Chondrocyte (in vitro differentiated cells): ENCODE measurements around the gene LGALS3. TPM values are rescaled to one million over a fixed set of nuclear protein-coding genes. Genes with fewer than 3 reads are reported as not detected.

ENCODE experiments used
- DNase-seq: peaks from one replicate; pipeline ENCODE4 v3.0.0; 2021; ENCODE audit warnings: mixed read lengths, low spot score
- H3K27ac Mint-ChIP-seq: one replicate; pipeline ENCODE4 v1.8.0; 2021; ENCODE audit warnings: mild to moderate bottlenecking, moderate library complexity, mixed read lengths; ENCODE audit not compliant: unreplicated experiment
- H3K27me3 Mint-ChIP-seq: 2 replicates; pipeline ENCODE4 v1.8.0; 2021; ENCODE audit warnings: low read depth, mixed read lengths
- H3K36me3 Mint-ChIP-seq: 2 replicates; pipeline ENCODE4 v1.8.0; 2021; ENCODE audit warnings: low read depth, mixed read lengths
- H3K4me1 Mint-ChIP-seq: 2 replicates; pipeline ENCODE4 v1.8.0; 2021; ENCODE audit warnings: low read depth, mild to moderate bottlenecking, mixed read lengths
- H3K4me3 Mint-ChIP-seq: one replicate; pipeline ENCODE4 v1.8.0; 2021; ENCODE audit warnings: mild to moderate bottlenecking, moderate library complexity, mixed read lengths; ENCODE audit not compliant: unreplicated experiment
- H3K9me3 Mint-ChIP-seq: 2 replicates; pipeline ENCODE4 v1.8.0; 2021; ENCODE audit warnings: low read depth, mixed read lengths
- total RNA-seq: library from RNA; stranded (reverse); gene quantifications from 3 replicates; pipeline ENCODE4 v1.2.1, GENCODE V29; 2021
- TF ChIP-seq, protein P1 (sequence below): fragments of 200-600 bp; sonication (generic); IDR thresholded peaks from 2 replicates; pipeline ENCODE4 v1.5.0; 2021; ENCODE audit warnings: antibody characterized with exemption, mild to moderate bottlenecking, moderate library complexity

The LGALS3 gene
- total RNA-seq, 1 donor from 2014 or later = 53.5 TPM

DNA sequence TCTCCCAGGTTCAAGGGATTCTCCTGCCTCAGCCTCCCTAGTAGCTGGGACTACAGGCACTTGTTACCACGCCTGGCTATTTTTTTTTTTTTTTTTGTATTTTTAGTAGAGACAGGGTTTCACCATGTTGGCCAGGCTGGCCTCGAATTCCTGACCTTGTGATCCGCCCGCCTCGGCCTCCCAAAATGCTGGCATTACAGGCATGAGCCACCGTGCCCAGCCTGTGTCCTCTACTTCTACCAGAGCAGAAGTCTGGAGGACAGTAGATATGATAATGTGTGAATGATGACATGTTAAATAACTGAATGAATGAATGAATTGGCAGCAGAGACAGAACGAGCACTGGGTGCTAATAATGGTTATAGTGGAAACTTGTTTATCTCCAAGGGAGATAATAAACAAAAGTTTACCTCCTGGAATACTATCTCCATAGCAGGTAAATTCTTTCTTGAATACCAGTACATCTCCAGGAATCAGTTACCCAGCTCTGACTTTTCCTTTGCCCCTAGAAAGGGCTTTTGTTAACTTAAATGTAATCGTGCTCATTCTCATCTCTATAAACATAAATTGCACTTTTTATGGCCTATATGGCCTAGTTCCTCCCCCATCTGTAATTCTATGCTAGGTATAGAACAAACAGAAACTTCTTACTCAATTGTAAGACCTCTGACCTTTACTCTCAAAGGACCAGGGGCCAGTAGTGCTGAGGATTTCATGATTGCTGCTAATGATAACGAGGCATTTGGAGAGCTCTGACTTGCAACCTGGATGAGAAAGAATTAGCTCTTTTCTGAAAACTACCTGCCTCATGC lies 7.2 kb upstream of the LGALS3 start:
- TF ChIP-seq, protein P1, sequence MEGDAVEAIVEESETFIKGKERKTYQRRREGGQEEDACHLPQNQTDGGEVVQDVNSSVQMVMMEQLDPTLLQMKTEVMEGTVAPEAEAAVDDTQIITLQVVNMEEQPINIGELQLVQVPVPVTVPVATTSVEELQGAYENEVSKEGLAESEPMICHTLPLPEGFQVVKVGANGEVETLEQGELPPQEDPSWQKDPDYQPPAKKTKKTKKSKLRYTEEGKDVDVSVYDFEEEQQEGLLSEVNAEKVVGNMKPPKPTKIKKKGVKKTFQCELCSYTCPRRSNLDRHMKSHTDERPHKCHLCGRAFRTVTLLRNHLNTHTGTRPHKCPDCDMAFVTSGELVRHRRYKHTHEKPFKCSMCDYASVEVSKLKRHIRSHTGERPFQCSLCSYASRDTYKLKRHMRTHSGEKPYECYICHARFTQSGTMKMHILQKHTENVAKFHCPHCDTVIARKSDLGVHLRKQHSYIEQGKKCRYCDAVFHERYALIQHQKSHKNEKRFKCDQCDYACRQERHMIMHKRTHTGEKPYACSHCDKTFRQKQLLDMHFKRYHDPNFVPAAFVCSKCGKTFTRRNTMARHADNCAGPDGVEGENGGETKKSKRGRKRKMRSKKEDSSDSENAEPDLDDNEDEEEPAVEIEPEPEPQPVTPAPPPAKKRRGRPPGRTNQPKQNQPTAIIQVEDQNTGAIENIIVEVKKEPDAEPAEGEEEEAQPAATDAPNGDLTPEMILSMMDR = no peak
- H3K4me3 Mint-ChIP-seq = no peak overlapping the region
- no peak for DNase-seq
- H3K27ac Mint-ChIP-seq = no peak overlapping the region
- H3K27me3 Mint-ChIP-seq = no peaks in the 10 kb centered on the region
- no peaks in the 10 kb centered on the region for H3K36me3 Mint-ChIP-seq
- no peaks in the 10 kb centered on the region for H3K9me3 Mint-ChIP-seq
- H3K4me1 Mint-ChIP-seq = peaks cover 44% of the 10 kb centered on the region

- TF ChIP-seq, protein P1 = no peak
- peaks cover 44% of the 10 kb centered on the region for H3K4me1 Mint-ChIP-seq
- H3K27ac Mint-ChIP-seq = peak overlapping the region; percentile 87
- no peak for DNase-seq
- no peak overlapping the region for H3K4me3 Mint-ChIP-seq
- H3K36me3 Mint-ChIP-seq = no peaks in the 10 kb centered on the region
- H3K27me3 Mint-ChIP-seq = no peaks in the 10 kb centered on the region
- H3K9me3 Mint-ChIP-seq = no peaks in the 10 kb centered on the region
These were observed 6.5 kb upstream of the LGALS3 start for GRCh38 chr14:55122440-55122986.

GRCh38 chr14:55123101-55123500 lies 6.0 kb upstream of the LGALS3 start:
- H3K36me3 Mint-ChIP-seq = no peaks in the 10 kb centered on the region
- TF ChIP-seq, protein P1 = no peak
- peak overlapping the region; percentile 87 for H3K27ac Mint-ChIP-seq
- no peak for DNase-seq
- H3K4me3 Mint-ChIP-seq = no peak overlapping the region
- peaks cover 39% of the 10 kb centered on the region for H3K4me1 Mint-ChIP-seq
- H3K27me3 Mint-ChIP-seq = no peaks in the 10 kb centered on the region
- no peaks in the 10 kb centered on the region for H3K9me3 Mint-ChIP-seq

DNA sequence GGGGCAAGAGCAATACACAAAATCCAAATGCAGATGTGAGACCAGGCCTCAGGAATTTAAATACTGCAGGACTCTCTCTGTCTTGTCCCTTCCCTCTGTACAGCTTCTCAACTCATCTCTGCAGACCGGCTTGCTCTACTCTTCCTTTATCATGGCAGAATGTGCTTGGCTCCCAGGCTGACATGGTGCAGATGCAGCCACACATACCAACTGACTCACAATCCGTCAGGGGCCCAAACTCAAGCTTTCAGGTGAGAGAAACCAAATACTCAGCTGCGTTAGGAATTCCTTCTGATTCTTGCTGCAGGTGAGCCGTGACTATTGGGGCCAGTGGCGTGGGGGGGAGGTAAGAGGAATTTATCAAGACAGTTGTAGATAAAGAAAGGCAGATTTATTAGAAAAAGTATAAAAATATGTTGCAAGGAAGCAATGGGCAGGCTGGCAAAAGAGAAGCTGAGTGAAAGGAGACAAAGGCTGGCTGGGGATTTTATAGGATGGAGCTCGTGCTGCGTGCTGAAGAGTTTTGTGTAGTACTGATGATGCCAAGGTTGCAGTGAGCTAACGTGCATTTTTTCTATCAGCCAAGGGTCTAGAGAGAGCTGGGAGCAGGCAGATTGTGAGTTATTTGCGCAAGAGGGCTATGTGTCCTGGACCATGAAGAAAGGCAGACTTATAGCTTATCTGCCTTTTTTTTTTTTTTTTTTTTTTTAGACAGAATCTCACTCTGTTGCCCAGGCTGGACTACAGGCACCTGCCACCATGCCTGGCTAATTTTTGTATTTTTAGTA lies 5.0 kb upstream of the LGALS3 start:
- peaks cover 29% of the 10 kb centered on the region for H3K4me1 Mint-ChIP-seq
- no peaks in the 10 kb centered on the region for H3K27me3 Mint-ChIP-seq
- no peak overlapping the region for H3K27ac Mint-ChIP-seq
- TF ChIP-seq, protein P1 = no peak
- no peak overlapping the region for H3K4me3 Mint-ChIP-seq
- H3K36me3 Mint-ChIP-seq = no peaks in the 10 kb centered on the region
- H3K9me3 Mint-ChIP-seq = no peaks in the 10 kb centered on the region
- DNase-seq = no peak

DNA sequence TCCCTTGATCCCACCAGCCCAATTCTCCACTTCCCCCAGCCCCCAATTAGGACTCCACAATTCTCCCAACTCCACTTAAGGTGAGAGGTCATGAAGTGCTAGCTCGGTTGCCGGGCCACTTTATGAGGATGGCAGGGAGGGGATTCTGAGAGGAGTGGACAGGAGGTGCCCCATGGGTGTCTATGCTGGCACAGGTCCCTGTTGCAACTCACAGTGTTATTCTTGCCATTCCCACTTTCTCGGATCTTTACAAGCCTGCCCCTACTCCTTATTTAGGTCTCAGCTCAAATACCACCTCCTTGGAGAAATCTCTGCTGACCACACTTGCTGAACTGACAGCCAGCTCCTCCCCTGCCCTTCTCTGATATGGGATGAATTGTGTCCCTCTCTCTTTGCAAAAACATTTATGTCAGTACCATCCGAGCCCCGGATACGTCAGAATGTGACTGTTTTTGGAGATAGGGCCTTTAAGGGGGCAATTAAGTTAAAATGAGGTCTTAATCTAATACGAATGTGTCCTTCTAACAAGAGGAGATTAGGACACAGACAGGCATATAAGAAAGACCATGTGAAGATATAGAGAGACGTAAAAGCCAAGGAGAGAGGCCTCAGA lies 4.2 kb upstream of the LGALS3 start:
- Mint-ChIP-seq H3K36me3 (no peaks in the 10 kb centered on the region), H3K9me3 (no peaks in the 10 kb centered on the region), H3K4me3 (no peak overlapping the region), H3K27me3 (no peaks in the 10 kb centered on the region), H3K4me1 (peaks cover 28% of the 10 kb centered on the region), H3K27ac (no peak overlapping the region)
- TF ChIP-seq, protein P1 = no peak
- DNase-seq = no peak
